Measurements from ENCODE around the gene SKAP1.

DNA sequence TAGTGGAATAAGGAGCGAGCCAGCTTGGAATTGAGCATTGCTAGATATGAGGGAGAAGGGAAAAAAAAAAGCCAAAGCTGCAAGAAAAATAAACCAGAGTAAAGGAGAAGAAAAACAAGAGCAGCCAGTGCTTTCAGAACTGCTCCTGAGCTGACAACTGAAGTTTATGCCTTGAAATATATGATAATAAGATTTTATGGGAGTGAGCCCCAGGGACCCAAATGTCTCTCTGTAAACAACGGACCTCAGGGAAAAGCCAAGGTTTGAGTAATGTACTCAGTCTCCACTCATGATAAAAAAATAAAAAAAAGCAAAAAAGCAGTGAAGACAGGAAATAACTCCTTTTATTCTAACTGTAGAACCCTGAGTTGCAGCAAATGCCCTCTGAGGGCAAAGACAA lies 189.9 kb downstream of the SKAP1 start:
- TF ChIP-seq POLR2A (IDR thresholded peaks at IDR 0.05) (no peak), EP300 (IDR thresholded peaks at IDR 0.05; ENCODE audit: low read depth) (no peak)
- TF ChIP-seq, protein P1, sequence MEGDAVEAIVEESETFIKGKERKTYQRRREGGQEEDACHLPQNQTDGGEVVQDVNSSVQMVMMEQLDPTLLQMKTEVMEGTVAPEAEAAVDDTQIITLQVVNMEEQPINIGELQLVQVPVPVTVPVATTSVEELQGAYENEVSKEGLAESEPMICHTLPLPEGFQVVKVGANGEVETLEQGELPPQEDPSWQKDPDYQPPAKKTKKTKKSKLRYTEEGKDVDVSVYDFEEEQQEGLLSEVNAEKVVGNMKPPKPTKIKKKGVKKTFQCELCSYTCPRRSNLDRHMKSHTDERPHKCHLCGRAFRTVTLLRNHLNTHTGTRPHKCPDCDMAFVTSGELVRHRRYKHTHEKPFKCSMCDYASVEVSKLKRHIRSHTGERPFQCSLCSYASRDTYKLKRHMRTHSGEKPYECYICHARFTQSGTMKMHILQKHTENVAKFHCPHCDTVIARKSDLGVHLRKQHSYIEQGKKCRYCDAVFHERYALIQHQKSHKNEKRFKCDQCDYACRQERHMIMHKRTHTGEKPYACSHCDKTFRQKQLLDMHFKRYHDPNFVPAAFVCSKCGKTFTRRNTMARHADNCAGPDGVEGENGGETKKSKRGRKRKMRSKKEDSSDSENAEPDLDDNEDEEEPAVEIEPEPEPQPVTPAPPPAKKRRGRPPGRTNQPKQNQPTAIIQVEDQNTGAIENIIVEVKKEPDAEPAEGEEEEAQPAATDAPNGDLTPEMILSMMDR (IDR thresholded peaks at IDR 0.05), result no peak
